HG03342 (cell line): Measurements from ENCODE around the gene SLAMF8.

Source experiments
- ATAC-seq: cut with Tn5 transposase; IDR thresholded peaks from one replicate; pipeline ENCODE4 v1.9.1; 2021; ENCODE audit warnings: mild to moderate bottlenecking, moderate library complexity; ENCODE audit not compliant: unreplicated experiment

The SLAMF8 gene

GRCh38 chr1:159817276-159818041 is 9.2 kb upstream of the SLAMF8 start:
- no peak for ATAC-seq

- no peak for ATAC-seq
Observed at GRCh38 chr1:159821171-159821867, 5.4 kb upstream of the SLAMF8 start.

- no peak for ATAC-seq
Observed at GRCh38 chr1:159823406-159823805, 3.3 kb upstream of the SLAMF8 start.

GRCh38 chr1:159825564-159825963 is 1.1 kb upstream of the SLAMF8 start:
- ATAC-seq, result no peak

- ATAC-seq, result no peak
Observed at GRCh38 chr1:159827102-159827490, 423 bp downstream of the SLAMF8 start.

GRCh38 chr1:159827549-159827948 is 876 bp downstream of the SLAMF8 start:
- ATAC-seq, result no peak

GRCh38 chr1:159828176-159828575 is 1.5 kb downstream of the SLAMF8 start:
- no peak for ATAC-seq

GRCh38 chr1:159828581-159829272 is 2.1 kb downstream of the SLAMF8 start:
- no peak for ATAC-seq

GRCh38 chr1:159829273-159829634 is 2.6 kb downstream of the SLAMF8 start:
- peak; percentile 82 for ATAC-seq

GRCh38 chr1:159829822-159830465 is 3.3 kb downstream of the SLAMF8 start:
- ATAC-seq, result no peak

GRCh38 chr1:159830722-159831121 is 4.0 kb downstream of the SLAMF8 start:
- ATAC-seq, result no peak

- ATAC-seq, result no peak
Observed at GRCh38 chr1:159831412-159832141, 4.9 kb downstream of the SLAMF8 start.

GRCh38 chr1:159832309-159832708 is 5.6 kb downstream of the SLAMF8 start:
- ATAC-seq, result no peak

GRCh38 chr1:159835356-159835755 is 8.7 kb downstream of the SLAMF8 start:
- ATAC-seq, result no peak

- ATAC-seq, result no peak
Observed at GRCh38 chr1:159835862-159836525, 9.3 kb downstream of the SLAMF8 start.

- ATAC-seq, result peak; percentile 72
Observed at GRCh38 chr1:159838715-159839114, 12.0 kb downstream of the SLAMF8 start.

- peak; percentile 82 for ATAC-seq
Observed at GRCh38 chr1:159839116-159839849, 12.6 kb downstream of the SLAMF8 start.

GRCh38 chr1:159841749-159842148 is 15.1 kb downstream of the SLAMF8 start:
- no peak for ATAC-seq

GRCh38 chr1:159843459-159843858 is 16.8 kb downstream of the SLAMF8 start:
- no peak for ATAC-seq
